GM12891 (cell line): ENCODE results near the gene R3HDM2.

Experiments used
- POLR2A ChIP-seq: IDR thresholded peaks from 2 replicates; pipeline ENCODE4 v1.6.1; 2011; ENCODE audit warnings: low read depth, low read length, control low read depth
- POLR2AphosphoS5 ChIP-seq: IDR thresholded peaks from 2 replicates; pipeline ENCODE4 v1.6.1; 2011; ENCODE audit warnings: low read depth, low read length, control low read depth
- POU2F2 ChIP-seq: IDR thresholded peaks from 2 replicates; pipeline ENCODE4 v1.6.1; 2011; ENCODE audit warnings: low read depth, mild to moderate bottlenecking, control low read depth, low read length, moderate library complexity
- SPI1 ChIP-seq: IDR thresholded peaks from 2 replicates; pipeline ENCODE4 v1.6.1; 2011; ENCODE audit warnings: low read depth, low read length, control low read depth
- TAF1 ChIP-seq: IDR thresholded peaks from 2 replicates; pipeline ENCODE4 v1.6.1; 2011; ENCODE audit warnings: low read depth, low read length, control low read depth

DNA sequence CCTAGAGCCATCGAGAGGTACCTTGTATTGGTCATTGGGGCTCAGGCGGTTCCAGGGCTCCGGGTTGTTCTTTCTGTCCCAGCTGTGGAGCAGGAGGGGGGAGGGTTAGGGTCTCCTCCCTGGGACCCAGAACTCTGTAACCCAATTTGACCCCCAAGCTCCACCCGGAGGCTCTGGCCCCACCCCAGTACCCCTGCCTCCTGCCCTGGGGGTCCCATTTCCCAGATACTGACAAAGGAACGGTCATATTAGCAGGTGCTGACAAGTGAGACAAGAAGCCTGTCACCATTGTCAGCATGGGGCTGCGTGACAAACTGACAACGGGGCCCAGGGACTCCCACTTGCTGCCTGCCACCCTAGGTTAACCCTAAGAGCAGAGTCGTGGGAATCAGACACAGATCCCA lies 195.1 kb downstream of the R3HDM2 start:
- TF ChIP-seq POLR2A = no peak
- no peak for TF ChIP-seq TAF1
- no peak for TF ChIP-seq POU2F2
- no peak for TF ChIP-seq SPI1
- no peak for TF ChIP-seq POLR2AphosphoS5
